ENCODE results near the gene NHEJ1. TPM values are rescaled to one million over a fixed set of nuclear protein-coding genes. Genes with fewer than 3 reads are reported as not detected.

NHEJ1 gene
- total RNA-seq, 1 donor from 2014 or later: 18.8 TPM

DNA sequence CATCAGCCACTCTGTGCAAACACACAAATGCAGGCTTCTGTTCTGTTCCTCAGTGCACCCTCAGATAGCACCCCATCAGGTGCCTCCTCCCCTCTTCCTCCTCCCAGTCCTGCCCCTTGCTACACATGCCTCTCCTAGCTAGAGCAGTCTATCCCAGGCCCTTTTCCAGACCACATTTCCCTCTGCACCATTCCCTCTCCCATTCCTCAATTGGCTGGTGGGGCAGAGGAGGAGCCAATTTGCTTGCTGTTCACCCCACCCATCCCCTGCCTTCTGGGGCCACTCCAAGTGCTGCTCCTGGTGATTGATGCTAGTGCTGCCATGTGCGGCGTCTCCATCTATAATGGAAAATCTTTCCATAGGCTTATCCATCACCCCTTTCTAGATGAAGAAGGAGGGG lies 124.7 kb downstream of the NHEJ1 start:
- intact Hi-C loops (cut with micrococcal nuclease): no loop called here

- intact Hi-C loops (cut with micrococcal nuclease): no loop called here
These were observed 125.8 kb downstream of the NHEJ1 start for GRCh38 chr2:219034823-219035222.

DNA sequence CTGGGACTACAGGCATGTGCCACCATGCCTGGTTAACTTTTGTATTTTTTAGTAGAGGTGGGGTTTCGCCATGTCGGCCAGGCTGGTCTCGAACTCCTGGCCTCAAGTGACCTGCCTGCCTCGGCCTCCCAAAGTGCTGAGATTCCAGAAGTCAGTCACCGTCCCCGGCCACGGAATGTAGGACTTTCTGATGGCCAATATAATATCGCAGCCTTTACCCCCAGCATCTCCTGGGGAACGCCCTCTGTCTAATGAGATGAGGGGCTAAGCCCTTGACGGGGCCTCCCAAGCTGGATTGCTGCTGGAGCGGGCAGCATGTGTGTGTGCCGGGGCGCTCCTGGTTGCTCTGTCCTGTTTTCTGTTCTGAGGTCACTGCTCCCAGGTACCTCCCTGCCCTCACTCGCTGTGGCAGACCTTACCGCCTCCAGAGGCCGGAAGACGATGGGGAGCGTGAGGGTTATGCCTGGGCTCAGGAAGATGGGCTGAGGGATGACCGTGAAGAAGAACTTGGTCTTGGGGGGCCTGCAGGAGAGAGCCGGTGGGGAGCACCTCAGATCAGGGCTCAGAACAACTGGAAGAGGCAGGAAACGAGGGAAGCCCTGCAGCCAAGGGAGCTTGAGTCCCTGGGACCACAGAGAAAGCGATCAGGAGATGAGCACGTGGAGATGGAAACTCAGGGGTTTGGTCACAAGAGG lies 128.4 kb downstream of the NHEJ1 start:
- intact Hi-C loops (cut with micrococcal nuclease): no loop called here

DNA sequence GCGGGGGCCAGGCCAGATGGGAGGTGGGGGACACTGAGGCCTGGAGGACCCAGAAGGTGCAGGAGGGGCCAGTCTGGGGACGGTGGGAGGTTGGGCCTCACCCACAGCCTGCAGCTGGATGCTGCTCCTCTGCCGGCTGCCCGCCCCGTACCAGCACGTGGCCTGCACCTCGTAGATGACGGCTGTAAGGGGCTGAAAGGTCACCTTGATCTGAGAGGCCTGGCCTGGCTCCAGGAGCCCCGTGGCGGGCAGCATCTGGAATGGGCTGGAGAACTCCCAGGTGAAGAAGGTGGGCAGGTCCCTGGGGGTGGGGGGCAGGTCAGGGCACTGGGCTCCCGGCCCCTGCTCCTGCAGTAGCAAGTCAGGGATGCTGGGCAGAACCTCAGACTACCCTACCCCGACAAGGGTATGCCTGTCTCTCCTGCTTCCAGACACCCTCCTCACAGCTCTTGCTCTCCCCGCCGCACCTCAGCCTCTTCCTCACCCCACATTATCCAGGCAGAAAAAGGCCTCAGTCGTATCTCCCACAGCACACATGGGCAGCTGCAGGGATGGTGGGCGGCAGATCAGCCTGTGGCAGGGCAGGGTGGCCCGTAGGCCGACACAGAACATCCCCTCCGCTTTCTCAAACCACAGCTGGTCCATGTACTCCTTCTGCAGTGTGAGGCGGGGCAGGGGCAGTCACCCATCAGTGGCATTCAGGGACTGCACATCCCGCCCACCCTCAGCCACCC lies 129.4 kb downstream of the NHEJ1 start:
- intact Hi-C loops (cut with micrococcal nuclease): no loop called here

GRCh38 chr2:219030177-219030940 lies 130.3 kb downstream of the NHEJ1 start:
- intact Hi-C loops (cut with micrococcal nuclease): no loop called here

GRCh38 chr2:219029829-219030165 lies 130.8 kb downstream of the NHEJ1 start:
- intact Hi-C loops (cut with micrococcal nuclease): loop anchor here (1.0 kb wide), 1 partner anchor 126 kb away; no protein-coding TSS in a partner anchor

DNA sequence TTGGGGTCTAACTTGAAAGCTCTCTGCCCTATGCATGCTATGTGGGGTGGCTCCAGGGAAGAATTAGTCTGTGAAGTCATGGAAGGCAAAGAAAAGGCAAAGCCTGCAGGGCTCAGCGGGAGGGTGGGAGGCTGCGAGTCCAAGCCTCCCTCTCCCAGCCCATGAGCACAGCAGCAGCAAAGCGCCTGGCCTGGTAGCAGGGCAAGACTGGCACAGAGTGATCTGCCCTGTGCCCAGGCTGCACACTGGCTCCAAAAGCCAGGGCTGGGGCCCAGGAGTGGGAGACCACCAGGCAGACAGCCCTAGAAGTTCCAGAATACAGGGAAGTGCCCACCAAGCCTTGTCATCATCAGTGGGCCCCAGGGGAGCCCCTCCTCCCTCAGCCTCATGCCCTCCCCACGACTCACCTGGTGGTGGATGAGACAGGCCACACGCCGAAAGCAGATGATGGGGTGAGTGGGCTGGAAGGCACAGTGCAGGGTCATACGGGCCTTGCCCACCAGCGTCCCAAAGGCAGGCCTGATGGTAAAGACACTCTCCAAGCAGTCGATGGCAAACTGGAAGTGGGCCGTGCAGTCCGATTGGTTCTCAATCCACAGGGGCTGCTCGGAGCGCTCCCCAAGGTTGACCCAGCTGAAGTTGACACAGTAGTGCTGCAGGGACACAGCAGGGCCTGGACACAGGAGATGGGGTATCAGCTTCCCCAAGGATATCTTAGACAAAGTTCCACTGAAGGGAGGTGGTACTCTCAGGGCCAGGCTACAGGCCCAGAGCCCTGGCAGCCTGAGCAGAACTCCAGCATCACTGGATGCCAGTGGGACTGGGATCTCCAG lies 131.4 kb downstream of the NHEJ1 start:
- intact Hi-C loops (cut with micrococcal nuclease): loop anchor here (1.0 kb wide), 1 partner anchor 126 kb away; no protein-coding TSS in a partner anchor

DNA sequence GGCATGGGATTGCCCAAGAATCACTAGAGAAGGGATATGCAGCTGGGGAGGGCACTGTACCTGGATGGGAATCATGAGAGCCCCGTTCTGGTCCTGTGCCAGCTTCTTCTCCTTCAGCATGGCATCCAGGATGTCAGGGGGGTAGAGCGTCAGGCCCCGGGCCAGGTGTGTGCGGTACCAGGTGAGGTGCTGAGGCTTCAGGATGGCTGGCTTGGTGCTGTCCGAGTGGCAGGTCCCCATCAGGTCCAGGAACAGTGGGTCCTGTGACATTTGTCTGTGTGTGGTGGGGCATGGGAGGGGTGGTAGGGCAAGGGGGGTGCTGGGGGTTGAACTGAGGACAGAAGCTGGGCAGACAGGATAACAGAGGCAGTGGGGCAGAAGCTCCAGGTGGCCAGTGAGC lies 132.5 kb downstream of the NHEJ1 start:
- intact Hi-C loops (cut with micrococcal nuclease): no loop called here

DNA sequence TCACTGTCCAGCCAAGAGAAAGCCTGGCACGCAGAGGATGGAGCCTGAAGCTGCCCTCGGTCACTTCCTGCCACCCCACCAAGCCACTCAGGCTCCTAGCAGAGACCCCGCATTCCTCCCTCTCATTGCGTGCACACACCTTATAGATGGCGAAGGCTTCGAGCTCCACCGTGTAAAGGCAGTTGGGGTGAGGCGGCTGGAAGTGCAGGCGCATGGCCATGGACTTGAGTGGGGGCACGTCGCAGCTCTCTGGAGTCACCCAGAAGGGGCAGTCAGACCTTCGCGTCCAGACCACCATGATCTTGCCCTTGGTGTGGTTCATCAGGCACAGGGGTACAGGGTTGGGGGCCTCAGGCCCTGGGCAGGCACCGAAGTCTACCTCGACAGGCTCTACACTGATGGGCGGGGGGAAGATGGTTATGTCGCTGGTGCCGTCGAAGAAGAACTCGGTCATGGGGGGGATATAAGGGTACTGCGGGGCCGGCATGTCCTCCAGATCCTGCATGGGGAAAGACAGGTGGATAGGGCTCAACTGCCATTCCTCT lies 133.0 kb downstream of the NHEJ1 start:
- intact Hi-C loops (cut with micrococcal nuclease): no loop called here

GRCh38 chr2:219026946-219027345 lies 133.7 kb downstream of the NHEJ1 start:
- intact Hi-C loops (cut with micrococcal nuclease): no loop called here

DNA sequence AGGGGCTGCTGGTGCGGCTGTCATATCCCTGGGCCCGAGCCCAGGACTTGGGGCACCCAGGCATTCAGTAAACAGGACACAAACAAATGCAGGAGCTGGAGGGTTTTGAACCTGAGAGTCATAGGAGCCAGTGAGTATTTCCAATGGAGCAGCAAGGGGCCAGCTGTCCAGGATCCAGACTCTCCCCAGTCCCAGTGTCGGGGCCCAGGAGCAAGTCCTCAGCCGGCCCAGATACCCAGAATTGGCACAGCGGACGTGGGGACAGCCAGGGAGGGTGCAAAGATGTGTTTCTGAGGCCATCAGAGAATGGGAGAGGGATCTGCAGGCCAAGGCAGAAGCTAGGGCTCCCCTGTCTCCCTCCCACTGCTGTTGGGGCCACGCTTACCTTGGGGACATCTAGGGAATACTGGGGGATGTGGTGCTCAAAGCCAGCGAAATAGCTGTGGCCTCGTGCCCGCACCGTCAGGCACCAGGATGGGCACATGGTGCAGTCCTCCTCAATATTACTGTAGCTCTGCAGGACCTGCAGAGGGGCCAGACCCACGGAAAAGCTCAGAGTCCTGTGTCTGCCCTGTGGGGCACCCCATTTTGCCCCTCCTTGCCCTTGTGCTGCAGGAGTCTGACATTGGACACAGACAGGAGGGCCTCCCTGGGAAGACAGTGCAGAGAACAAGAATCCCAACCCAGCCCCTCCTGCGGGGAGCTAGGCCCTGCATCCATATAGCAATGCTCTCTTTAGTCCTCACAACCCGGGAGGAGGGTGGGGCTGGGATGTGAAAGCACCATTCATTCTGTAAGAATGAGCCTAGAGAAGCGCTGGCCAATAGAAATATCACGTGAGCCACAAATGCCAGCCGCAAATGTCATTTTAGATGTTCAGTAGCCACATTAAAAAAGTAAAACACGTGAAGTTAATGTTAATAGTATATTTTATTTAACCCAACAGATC lies 134.7 kb downstream of the NHEJ1 start:
- intact Hi-C loops (cut with micrococcal nuclease): no loop called here

Other genes with a start within 250 kb of the NHEJ1 start
- gene CDK5R2, start 201.1 kb downstream of the NHEJ1 start, total RNA-seq: not detected in 2 replicates
- gene FEV, start 175.6 kb downstream of the NHEJ1 start, total RNA-seq: not detected in 2 replicates
- not detected in 2 replicates for gene CRYBA2, start 167.4 kb downstream of the NHEJ1 start, total RNA-seq
- gene CFAP65, start 119.3 kb downstream of the NHEJ1 start, total RNA-seq: not detected in 2 replicates
- gene IHH, start 99.9 kb downstream of the NHEJ1 start, total RNA-seq: 0.20 TPM in 1 of 2 replicates, not detected in the other
- 1.5 and 2.1 TPM in 2 replicates for gene SLC23A3, start 9.2 kb upstream of the NHEJ1 start, total RNA-seq
- 67.3 and 70.8 TPM in 2 replicates for gene CNPPD1, start 16.1 kb upstream of the NHEJ1 start, total RNA-seq
- 79.8 and 81.1 TPM in 2 replicates for gene RETREG2, start 17.5 kb upstream of the NHEJ1 start, total RNA-seq
- gene ZFAND2B, start 46.0 kb upstream of the NHEJ1 start, total RNA-seq: 53.0 and 54.6 TPM in 2 replicates
- 13.8 and 14.0 TPM in 2 replicates for gene ABCB6, start 58.1 kb upstream of the NHEJ1 start, total RNA-seq
- 37.2 and 51.6 TPM in 2 replicates for gene ATG9A, start 68.8 kb upstream of the NHEJ1 start, total RNA-seq
- gene ANKZF1, start 69.0 kb upstream of the NHEJ1 start, total RNA-seq: 80.1 and 83.0 TPM in 2 replicates
- gene GLB1L, start 84.6 kb upstream of the NHEJ1 start, total RNA-seq: 3.7 and 5.7 TPM in 2 replicates
- gene STK16, start 84.7 kb upstream of the NHEJ1 start, total RNA-seq: 25.1 and 29.8 TPM in 2 replicates
- gene TUBA4B, start 92.4 kb upstream of the NHEJ1 start, total RNA-seq: not detected in 2 replicates
- 331 and 334 TPM in 2 replicates for gene TUBA4A, start 93.1 kb upstream of the NHEJ1 start, total RNA-seq
- 32.1 and 34.0 TPM in 2 replicates for gene DNAJB2, start 118.6 kb upstream of the NHEJ1 start, total RNA-seq
- gene PTPRN, start 148.6 kb upstream of the NHEJ1 start, total RNA-seq: not detected in 2 replicates
- not detected in 2 replicates for gene RESP18, start 171.9 kb upstream of the NHEJ1 start, total RNA-seq
- gene DNPEP, start 227.1 kb upstream of the NHEJ1 start, total RNA-seq: 67.6 and 80.2 TPM in 2 replicates

Measured in T-helper 2 cell treated with Interferon-gamma antibody and Interleukin-4, amounts not matched to agents 100 ng/mL and 5 ng/mL, for 36 hours (primary cell).